Esophagus muscularis mucosa (tissue), 4 donors: ENCODE results near the gene TBCE. TPM values are rescaled to one million over a fixed set of nuclear protein-coding genes. Genes with fewer than 3 reads are reported as not detected.
"Not testable (repeated sequence)": the region's sequence is repeated elsewhere in the genome, so short reads cannot be mapped to it uniquely, and the experiment has no call there.

Experiments
- DNase-seq: peaks from one replicate; pipeline ENCODE4 v3.0.0-alpha.2; 2017; ENCODE audit errors: extremely low spot score
- H3K27ac ChIP-seq, 4 donors: fragments of 200-600 bp; sonication (generic); replicated peaks in 1 of 4; 1 replicate in 3 of 4; 2 replicates in 1 of 4; pipeline ENCODE4 v1.5.1; 2016 to 2019; ENCODE audit warnings: mild to moderate bottlenecking in 1 of 4
- H3K27me3 ChIP-seq, 4 donors: fragments of 200-600 bp; sonication (generic); one replicate each; pipeline versions ENCODE4 v1.5.1 to v1.6.0; 2016 to 2019
- H3K36me3 ChIP-seq, 4 donors: fragments of 200-600 bp; sonication (generic); one replicate each; pipeline ENCODE4 v1.5.1; 2016 to 2019
- H3K4me1 ChIP-seq, 4 donors: fragments of 200-600 bp; sonication (generic); one replicate each; pipeline ENCODE4 v1.5.1; 2016 to 2019
- H3K4me3 ChIP-seq, 4 donors: fragments of 200-600 bp; sonication (generic); 1 replicate in 2 of 4; 2 replicates in 2 of 4; pipeline ENCODE4 v1.5.1; 2016 to 2019; ENCODE audit warnings: mild to moderate bottlenecking in 4 of 4, moderate library complexity in 1 of 4
- H3K9me3 ChIP-seq, 4 donors: fragments of 200-600 bp; sonication (generic); 1 replicate in 3 of 4; 2 replicates in 1 of 4; pipeline ENCODE4 v1.5.1; 2016 to 2019
- EP300 ChIP-seq: sonication (generic); formaldehyde crosslinking; IDR thresholded peaks from one replicate; pipeline ENCODE4 v1.6.1; 2017; ENCODE audit warnings: antibody characterized with exemption
- POLR2A ChIP-seq: fragments of 450-650 bp; IDR thresholded peaks from one replicate; pipeline ENCODE4 v1.6.1; 2017; ENCODE audit warnings: antibody characterized with exemption, moderate library complexity, mild to moderate bottlenecking, low read depth
- POLR2AphosphoS5 ChIP-seq, 2 donors: sonication (generic); formaldehyde crosslinking; IDR thresholded peaks; one replicate each; pipeline ENCODE4 v1.6.1; 2017; ENCODE audit warnings: antibody characterized with exemption in 2 of 2
- WGBS: methylation state at CpG from one replicate; pipeline ENCODE4 v1.1.5; 2018; 5-methylcytosine and 5-hydroxymethylcytosine counted together
- intact Hi-C: fragments of 100-400 bp; cut with DNase I; formaldehyde crosslinking; loops from one replicate; pipeline ENCODE4 v1.15.1; 2023
- total RNA-seq, 4 donors: library from RNA; depleted of rRNA; stranded (reverse); fragments of >200 nt; gene quantifications; one replicate each; pipeline versions ENCODE4 v1.1.0 to v1.2.1, GENCODE V29; 2016
- TF ChIP-seq, protein P1 (sequence below), 3 experiments: fragments of 200-600 bp in 2 of 3; fragments of 450-650 bp in 1 of 3; sonication (generic) in 2 of 3; IDR thresholded peaks; one replicate each; pipeline ENCODE4 v1.5.1; 2017 to 2019; ENCODE audit warnings: antibody characterized with exemption in 3 of 3, mild to moderate bottlenecking in 2 of 3, moderate library complexity in 1 of 3

The TBCE gene
- total RNA-seq, 4 donors from 2014 or later, result 10.6 to 21.6 (median 15.3) TPM

DNA sequence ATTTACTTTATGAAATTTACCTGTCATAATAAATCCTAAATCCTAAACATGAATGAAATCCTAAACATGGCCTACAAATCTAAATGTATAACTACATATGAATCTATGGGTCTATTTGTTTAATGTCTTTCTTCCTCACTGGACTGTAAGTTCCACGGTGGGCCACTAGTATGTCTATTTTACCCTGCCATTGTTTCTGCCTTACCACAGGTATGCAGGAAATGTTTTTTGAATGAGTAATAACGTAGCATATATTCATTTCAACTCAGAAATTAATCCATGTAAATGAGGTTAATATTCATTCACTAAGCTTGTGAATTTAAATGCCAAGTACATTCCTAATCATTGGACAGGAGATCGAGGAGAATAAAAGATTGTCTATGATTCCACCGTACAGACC lies 101.7 kb downstream of the TBCE start:
- Histone ChIP-seq H3K27me3 (no peaks in the 10 kb centered on the region), H3K9me3 (no peaks in the 10 kb centered on the region), H3K4me3 (no peak overlapping the region), H3K4me1 (peaks cover 0 to 8% (median 3%) of the 10 kb centered on the region in 4 donors), H3K27ac (no peak overlapping the region), H3K36me3 (peaks cover 0 to 63% (median 34%) of the 10 kb centered on the region in 4 donors)
- no peak for DNase-seq
- intact Hi-C loops, result no loop called here
- 87% methylated on average over 4 of the region's 4 CpGs for WGBS
- TF ChIP-seq POLR2A (no peak), POLR2AphosphoS5 (IDR thresholded peaks at IDR 0.05) (no peak), EP300 (no peak)
- TF ChIP-seq, protein P1, sequence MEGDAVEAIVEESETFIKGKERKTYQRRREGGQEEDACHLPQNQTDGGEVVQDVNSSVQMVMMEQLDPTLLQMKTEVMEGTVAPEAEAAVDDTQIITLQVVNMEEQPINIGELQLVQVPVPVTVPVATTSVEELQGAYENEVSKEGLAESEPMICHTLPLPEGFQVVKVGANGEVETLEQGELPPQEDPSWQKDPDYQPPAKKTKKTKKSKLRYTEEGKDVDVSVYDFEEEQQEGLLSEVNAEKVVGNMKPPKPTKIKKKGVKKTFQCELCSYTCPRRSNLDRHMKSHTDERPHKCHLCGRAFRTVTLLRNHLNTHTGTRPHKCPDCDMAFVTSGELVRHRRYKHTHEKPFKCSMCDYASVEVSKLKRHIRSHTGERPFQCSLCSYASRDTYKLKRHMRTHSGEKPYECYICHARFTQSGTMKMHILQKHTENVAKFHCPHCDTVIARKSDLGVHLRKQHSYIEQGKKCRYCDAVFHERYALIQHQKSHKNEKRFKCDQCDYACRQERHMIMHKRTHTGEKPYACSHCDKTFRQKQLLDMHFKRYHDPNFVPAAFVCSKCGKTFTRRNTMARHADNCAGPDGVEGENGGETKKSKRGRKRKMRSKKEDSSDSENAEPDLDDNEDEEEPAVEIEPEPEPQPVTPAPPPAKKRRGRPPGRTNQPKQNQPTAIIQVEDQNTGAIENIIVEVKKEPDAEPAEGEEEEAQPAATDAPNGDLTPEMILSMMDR (IDR thresholded peaks at IDR 0.05), result no peak

DNA sequence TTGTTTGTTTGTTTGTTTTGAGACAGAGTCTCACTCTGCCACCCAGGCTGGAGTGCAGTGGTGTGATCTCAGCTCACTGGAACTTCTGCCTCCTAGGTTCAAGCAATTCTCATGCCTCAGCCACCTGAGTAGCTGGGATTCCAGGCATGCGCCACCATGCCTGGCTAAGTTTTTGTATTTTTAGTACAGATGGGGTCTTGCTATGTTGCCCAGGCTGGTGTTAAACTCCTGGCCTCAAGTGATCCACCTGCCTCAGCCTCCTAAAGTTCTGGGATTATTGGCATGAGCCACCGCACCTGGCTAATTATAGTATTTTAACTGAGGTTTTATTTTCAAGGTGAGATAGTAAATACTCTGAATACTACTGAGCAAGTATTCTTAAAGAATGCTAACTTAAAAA lies 102.7 kb downstream of the TBCE start:
- H3K4me3 ChIP-seq, DNase-seq, H3K27me3 ChIP-seq, H3K27ac ChIP-seq, intact Hi-C loops, H3K4me1 ChIP-seq, H3K9me3 ChIP-seq: not testable (repeated sequence)
- peaks cover 0 to 54% (median 30%) of the 10 kb centered on the region in 4 donors for H3K36me3 ChIP-seq
- WGBS, result 97% methylated on average over 2 of the region's 2 CpGs

DNA sequence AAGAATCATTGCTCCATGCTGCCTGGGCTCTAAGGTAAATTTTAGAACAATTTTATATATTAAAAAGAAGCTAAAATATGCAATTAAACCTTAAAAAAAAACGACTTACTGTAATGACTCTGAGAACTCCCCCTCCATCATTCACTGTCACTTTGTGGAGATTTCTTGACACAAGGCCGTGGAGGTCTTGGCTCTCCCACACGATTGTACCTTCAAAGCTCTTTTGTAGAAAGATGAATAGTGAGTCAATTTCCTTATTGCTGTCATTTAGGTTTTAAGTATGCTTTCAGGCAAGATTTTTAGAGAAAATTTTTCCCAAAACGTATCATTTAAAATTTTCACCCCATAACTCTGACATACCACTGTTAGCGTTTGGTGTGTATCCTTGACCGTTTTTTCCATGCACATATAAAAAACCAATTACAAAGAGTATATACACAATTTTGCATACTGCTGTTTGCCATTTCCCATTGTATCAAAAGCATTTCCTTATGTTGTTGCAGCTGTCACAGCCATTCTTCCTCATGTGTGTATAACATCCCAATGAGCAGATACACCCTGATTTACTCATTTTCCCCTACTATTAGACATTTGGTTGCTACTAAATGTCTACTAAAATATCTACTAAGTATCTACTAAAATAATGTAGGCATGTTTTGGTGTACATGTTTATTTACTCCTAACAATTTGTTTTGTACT lies 103.7 kb downstream of the TBCE start:
- WGBS, result 89% methylated on average over 6 of the region's 6 CpGs
- peaks cover 0 to 56% (median 28%) of the 10 kb centered on the region in 4 donors for H3K36me3 ChIP-seq

DNA sequence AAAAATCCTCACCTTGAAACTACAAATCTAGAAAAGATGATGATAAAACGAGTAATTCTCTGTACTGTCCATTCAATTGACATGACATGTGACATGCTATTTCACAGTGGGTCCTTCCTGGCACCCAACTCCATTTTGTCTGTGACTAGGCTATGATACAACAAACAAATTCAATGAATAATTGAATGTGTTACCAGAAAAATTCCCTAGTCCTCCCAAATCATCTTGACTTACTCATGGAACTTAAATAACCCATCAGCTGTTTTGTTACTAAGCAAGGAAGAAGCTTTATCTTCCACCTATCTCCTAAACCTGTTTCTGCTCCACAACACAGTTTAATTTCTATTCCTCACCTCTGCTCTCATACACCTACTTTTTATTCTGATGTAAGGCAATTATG lies 106.6 kb downstream of the TBCE start:
- Histone ChIP-seq H3K27me3 (no peaks in the 10 kb centered on the region), H3K36me3 (peaks cover 4 to 71% (median 39%) of the 10 kb centered on the region in 4 donors), H3K27ac (no peak overlapping the region), H3K4me3 (no peak overlapping the region), H3K9me3 (no peaks in the 10 kb centered on the region), H3K4me1 (no peaks in the 10 kb centered on the region)
- TF ChIP-seq, protein P1 (IDR thresholded peaks at IDR 0.05), result no peak
- TF ChIP-seq POLR2AphosphoS5 (IDR thresholded peaks at IDR 0.05), result no peak
- TF ChIP-seq EP300, result no peak
- no peak for TF ChIP-seq POLR2A
- intact Hi-C loops, result no loop called here
- WGBS, result 75% methylated on average over 1 of the region's 1 CpG
- DNase-seq, result no peak

More for the DNA sequence above, 103.7 kb downstream of the TBCE start:
- TF ChIP-seq, protein P1 (IDR thresholded peaks at IDR 0.05), result no peak
- TF ChIP-seq POLR2AphosphoS5 (IDR thresholded peaks at IDR 0.05), result no peak
- DNase-seq, result no peak
- intact Hi-C loops, result no loop called here
- Histone ChIP-seq H3K4me1 (peaks cover 0 to 8% (median 3%) of the 10 kb centered on the region in 4 donors), H3K27ac (no peak overlapping the region), H3K9me3 (no peaks in the 10 kb centered on the region), H3K27me3 (no peaks in the 10 kb centered on the region), H3K4me3 (no peak overlapping the region)

DNA sequence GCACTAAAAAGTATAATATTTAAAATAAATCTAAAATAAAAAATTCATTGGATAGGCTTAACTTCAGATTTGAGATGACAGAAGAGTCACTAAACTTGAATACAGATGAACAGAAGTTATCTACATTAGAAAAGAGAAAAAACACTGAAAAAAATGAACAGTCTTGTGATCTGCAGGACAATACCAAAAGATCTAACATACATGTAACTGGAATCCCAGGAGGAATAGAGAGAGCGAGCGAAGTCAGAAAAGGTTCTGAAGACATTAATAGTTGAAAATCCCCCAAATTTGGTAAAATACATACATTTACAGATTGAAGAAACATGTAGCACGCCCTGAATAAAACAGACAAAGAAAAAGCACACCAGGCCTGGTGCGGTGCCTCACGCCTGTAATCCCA lies 115.9 kb downstream of the TBCE start:
- no peak for DNase-seq
- Histone ChIP-seq H3K27me3 (no peaks in the 10 kb centered on the region), H3K9me3 (no peaks in the 10 kb centered on the region), H3K36me3 (peaks cover 22 to 61% (median 49%) of the 10 kb centered on the region in 4 donors), H3K4me1 (no peaks in the 10 kb centered on the region), H3K27ac (no peak overlapping the region), H3K4me3 (no peak overlapping the region)
- intact Hi-C loops, result no loop called here
- TF ChIP-seq POLR2AphosphoS5 (IDR thresholded peaks at IDR 0.05) (no peak), EP300 (no peak), POLR2A (no peak)
- TF ChIP-seq, protein P1 (IDR thresholded peaks at IDR 0.05), result no peak
- WGBS, result 97% methylated on average over 5 of the region's 5 CpGs
